Ishikawa (cell line): ENCODE data around the gene C15orf39.

Source experiments
- CEBPB ChIP-seq: IDR thresholded peaks from 2 replicates; pipeline ENCODE4 v1.6.1; 2012
- CREB1 ChIP-seq: IDR thresholded peaks from 2 replicates; pipeline ENCODE4 v1.6.1; 2012; ENCODE audit warnings: low read depth
- EGR1 ChIP-seq: IDR thresholded peaks from 2 replicates; pipeline ENCODE4 v1.6.1; 2012
- EP300 ChIP-seq: IDR thresholded peaks from 2 replicates; pipeline ENCODE4 v1.6.1; 2012; ENCODE audit warnings: borderline replicate concordance
- FOXM1 ChIP-seq: IDR thresholded peaks from 2 replicates; pipeline ENCODE4 v1.6.1; 2012; ENCODE audit warnings: low read depth, borderline replicate concordance
- MAX ChIP-seq: IDR thresholded peaks from 2 replicates; pipeline ENCODE4 v1.6.1; 2012
- NFIC ChIP-seq: IDR thresholded peaks from 2 replicates; pipeline ENCODE4 v1.6.1; 2012
- RAD21 ChIP-seq: IDR thresholded peaks from 2 replicates; pipeline ENCODE4 v1.6.1; 2012; ENCODE audit warnings: low read depth
- REST ChIP-seq: IDR thresholded peaks from 2 replicates; pipeline ENCODE4 v1.6.1; 2012; ENCODE audit warnings: low read depth, mild to moderate bottlenecking
- TAF1 ChIP-seq: IDR thresholded peaks from 2 replicates; pipeline ENCODE4 v1.6.1; 2012; ENCODE audit warnings: low read depth, mild to moderate bottlenecking
- TCF12 ChIP-seq: IDR thresholded peaks from 2 replicates; pipeline ENCODE4 v1.6.1; 2012; ENCODE audit warnings: low read depth
- TEAD4 ChIP-seq: IDR thresholded peaks from 2 replicates; pipeline ENCODE4 v1.6.1; 2012
- USF1 ChIP-seq: IDR thresholded peaks from 2 replicates; pipeline ENCODE4 v1.6.1; 2012
- YY1 ChIP-seq: IDR thresholded peaks from 2 replicates; pipeline ENCODE4 v1.6.1; 2012; ENCODE audit warnings: low read depth
- ZBTB7A ChIP-seq: IDR thresholded peaks from 2 replicates; pipeline ENCODE4 v1.6.1; 2012; ENCODE audit warnings: low read depth

C15orf39 gene

GRCh38 chr15:75213212-75213767 is 11.6 kb downstream of the C15orf39 start:
- no peak for TF ChIP-seq EGR1
- TF ChIP-seq REST = no peak
- TF ChIP-seq YY1 = no peak
- TF ChIP-seq EP300 = no peak
- no peak for TF ChIP-seq TEAD4
- TF ChIP-seq ZBTB7A = no peak
- TF ChIP-seq TAF1 = no peak

GRCh38 chr15:75213768-75214221 is 12.1 kb downstream of the C15orf39 start:
- TF ChIP-seq USF1 = no peak
- TF ChIP-seq RAD21 = no peak
- TF ChIP-seq TEAD4 = no peak
- no peak for TF ChIP-seq FOXM1
- no peak for TF ChIP-seq CREB1
- no peak for TF ChIP-seq TAF1
- TF ChIP-seq MAX = no peak

- no peak for TF ChIP-seq NFIC
- TF ChIP-seq EP300 = no peak
- TF ChIP-seq RAD21 = no peak
- TF ChIP-seq REST = no peak
- no peak for TF ChIP-seq FOXM1
- TF ChIP-seq ZBTB7A = no peak
- no peak for TF ChIP-seq CEBPB
- TF ChIP-seq TCF12 = no peak
- TF ChIP-seq TAF1 = no peak
These were observed 12.8 kb downstream of the C15orf39 start for GRCh38 chr15:75214293-75215096.

- TF ChIP-seq CREB1 (no peak), ZBTB7A (no peak), REST (no peak), CEBPB (peak; percentile 31; the same call in 1 of the 2 replicates), TEAD4 (peak; percentile 95), YY1 (no peak; the same call in 1 of the 2 replicates), TAF1 (no peak), FOXM1 (peak; percentile 61), USF1 (0 out of 2 replicates have a peak, but pooled peaks have one; percentile 13), EP300 (peak; percentile 75), RAD21 (peak; percentile 43; the same call in 1 of the 2 replicates), TCF12 (peak; percentile 91), NFIC (peak; percentile 91), EGR1 (no peak), MAX (peak; percentile 62)
These were observed 13.7 kb downstream of the C15orf39 start for GRCh38 chr15:75215107-75216004.
